HG03097 (cell line): ENCODE data around the gene SLFN13.
A peak's percentile ranks its signal among the peaks of the same experiment; 100 is the strongest.
"Not testable (repeated sequence)": the region's sequence is repeated elsewhere in the genome, so short reads cannot be mapped to it uniquely, and the experiment has no call there.

Experiments used
- ATAC-seq: cut with Tn5 transposase; IDR thresholded peaks from one replicate; pipeline ENCODE4 v1.9.1; 2021; ENCODE audit not compliant: unreplicated experiment, low FRiP score

Gene SLFN13

GRCh38 chr17:35433075-35433894 is 15.3 kb downstream of the SLFN13 start:
- ATAC-seq: peak; percentile 29

- peak; percentile 60 for ATAC-seq
These were observed 16.1 kb downstream of the SLFN13 start, which contains the start of gene SLFN12 for GRCh38 chr17:35432176-35433074. TSS of gene SLFN12 (minus strand) at chr17:35432500. CDS start at chr17:35423028, 9,472 bp downstream.

GRCh38 chr17:35429702-35430101 is 18.9 kb downstream of the SLFN13 start:
- ATAC-seq: no peak

- no peak for ATAC-seq
These were observed 20.3 kb downstream of the SLFN13 start for GRCh38 chr17:35428229-35428628.

- no peak for ATAC-seq
These were observed 24.8 kb downstream of the SLFN13 start for GRCh38 chr17:35423761-35424160.

- ATAC-seq: not testable (repeated sequence)
These were observed 27.5 kb downstream of the SLFN13 start for GRCh38 chr17:35421069-35421468.

- no peak for ATAC-seq
These were observed 31.9 kb downstream of the SLFN13 start for GRCh38 chr17:35416659-35417058.

GRCh38 chr17:35414707-35415106 is 33.9 kb downstream of the SLFN13 start:
- ATAC-seq: not testable (repeated sequence)

- ATAC-seq: no peak
These were observed 34.3 kb downstream of the SLFN13 start for GRCh38 chr17:35414247-35414646.

- no peak for ATAC-seq
These were observed 41.0 kb downstream of the SLFN13 start for GRCh38 chr17:35407531-35407930.

- no peak for ATAC-seq
These were observed 42.0 kb downstream of the SLFN13 start for GRCh38 chr17:35406568-35406967.

- ATAC-seq: no peak
These were observed 44.2 kb downstream of the SLFN13 start for GRCh38 chr17:35404360-35404759.

- ATAC-seq: not testable (repeated sequence)
These were observed 54.8 kb downstream of the SLFN13 start for GRCh38 chr17:35393783-35394182.

- no peak for ATAC-seq
These were observed 57.9 kb downstream of the SLFN13 start for GRCh38 chr17:35390663-35391062.

GRCh38 chr17:35390156-35390555 is 58.4 kb downstream of the SLFN13 start:
- no peak for ATAC-seq

GRCh38 chr17:35387496-35387895 is 61.1 kb downstream of the SLFN13 start:
- ATAC-seq: no peak
